Peyer's patch (tissue), 4 donors: ENCODE results near the gene ARL17B. TPM values are rescaled to one million over a fixed set of nuclear protein-coding genes. Genes with fewer than 3 reads are reported as not detected.
A peak's percentile ranks its signal among the peaks of the same experiment; 100 is the strongest.
"Not testable (repeated sequence)": the region's sequence is repeated elsewhere in the genome, so short reads cannot be mapped to it uniquely, and the experiment has no call there.

ENCODE experiments used
- DNase-seq, 3 donors: peaks; one replicate each; pipeline ENCODE4 v3.0.0-alpha.2; 2017 to 2019
- H3K27ac ChIP-seq, 4 donors: fragments of 200-600 bp; sonication (generic); one replicate each; pipeline ENCODE4 v1.5.1; 2016 to 2019
- H3K27me3 ChIP-seq, 2 donors: fragments of 200-600 bp; sonication (generic); one replicate each; pipeline ENCODE4 v1.5.1; 2019
- H3K36me3 ChIP-seq, 3 donors: fragments of 200-600 bp; sonication (generic); one replicate each; pipeline ENCODE4 v1.5.1; 2016 to 2019
- H3K4me1 ChIP-seq, 4 donors: fragments of 200-600 bp; sonication (generic); one replicate each; pipeline ENCODE4 v1.5.1; 2016 to 2019
- H3K4me3 ChIP-seq, 4 donors: fragments of 200-600 bp; sonication (generic); 1 replicate in 3 of 4; 2 replicates in 1 of 4; pipeline ENCODE4 v1.5.1; 2016 to 2019; ENCODE audit warnings: mild to moderate bottlenecking in 1 of 4
- H3K9me3 ChIP-seq, 4 donors: fragments of 200-600 bp; sonication (generic); one replicate each; pipeline ENCODE4 v1.5.1; 2016 to 2019; ENCODE audit warnings: mild to moderate bottlenecking in 1 of 4
- small RNA-seq, 2 donors: library from RNA; depleted of rRNA; stranded (forward); fragments of <200 nt; gene quantifications; one replicate each; pipeline ENCODE3, GENCODE V24; 2016
- total RNA-seq, 4 donors: library from RNA; depleted of rRNA; stranded (reverse); fragments of >200 nt; gene quantifications; one replicate each; pipeline ENCODE4 v1.1.0, GENCODE V29; 2016

ARL17B gene
- total RNA-seq, 4 donors from 2014 or later = 2.5 to 20.1 (median 8.2) TPM

GRCh38 chr17:46243505-46243904, 118.1 kb downstream of the ARL17B start:
- not testable (repeated sequence) for H3K36me3 ChIP-seq, H3K4me3 ChIP-seq, H3K9me3 ChIP-seq, H3K4me1 ChIP-seq, H3K27me3 ChIP-seq, DNase-seq, H3K27ac ChIP-seq

GRCh38 chr17:46231359-46231758, 130.2 kb downstream of the ARL17B start:
- not testable (repeated sequence) for H3K27me3 ChIP-seq, H3K4me1 ChIP-seq, H3K4me3 ChIP-seq, H3K36me3 ChIP-seq, DNase-seq, H3K27ac ChIP-seq, H3K9me3 ChIP-seq

GRCh38 chr17:46225274-46225794, 136.2 kb downstream of the ARL17B start:
- Histone ChIP-seq H3K27ac (peak overlapping the region; percentile 61 to 73 (median 64)), H3K4me3 (peak overlapping the region; percentile 71 to 84 (median 74))
- H3K36me3 ChIP-seq, H3K27me3 ChIP-seq, H3K9me3 ChIP-seq, H3K4me1 ChIP-seq: not testable (repeated sequence)
- peak; percentile 89 to 96 (median 90) for DNase-seq

GRCh38 chr17:46224864-46225263, 136.7 kb downstream of the ARL17B start:
- peak in 1 of 3 donors; percentile 49 for DNase-seq
- H3K27ac ChIP-seq = peak overlapping the region; percentile 61 to 73 (median 64)
- H3K36me3 ChIP-seq, H3K9me3 ChIP-seq, H3K4me1 ChIP-seq, H3K27me3 ChIP-seq: not testable (repeated sequence)
- peak overlapping the region; percentile 71 to 84 (median 74) for H3K4me3 ChIP-seq

Small RNA genes within 50 kb of the gene (small RNA-seq; reads per million reads assigned to genes)
- 0 reads per million in 2 donors for gene RN7SL656P

Other genes starting within 250 kb of the ARL17B start
- gene KANSL1, start 168.3 kb downstream of the ARL17B start, total RNA-seq = 100 to 1,000 TPM in 3 of 4 donors, 10 to 100 TPM in 1; 97.6 to 328 (median 141) TPM
- 10 to 100 TPM in 1 of 4 donors, 1 to 10 TPM in 3; 1.8 to 23.9 (median 3.2) TPM for gene LRRC37A, start 66.6 kb downstream of the ARL17B start, total RNA-seq
- gene LRRC37A2, start 150.7 kb upstream of the ARL17B start, total RNA-seq = 10 to 100 TPM; 17.5 to 48.7 (median 23.5) TPM
- 10 to 100 TPM in 3 of 4 donors, 1 to 10 TPM in 1; 8.2 to 15.0 (median 11.5) TPM for gene ARL17A, start 217.9 kb upstream of the ARL17B start, total RNA-seq
- gene NSF, start 228.9 kb upstream of the ARL17B start, total RNA-seq = 10 to 100 TPM; 24.5 to 80.0 (median 44.6) TPM